ENCODE results near the gene FILIP1L.

- TF ChIP-seq CTCF (IDR thresholded peaks at IDR 0.05 in 4 of 5, conservative IDR thresholded peaks at IDR 0.05 in 1 of 5) (no peak), POLR2A (IDR thresholded peaks at IDR 0.05) (no peak)
Observed at GRCh38 chr3:99997293-99997692, 117.0 kb downstream of the FILIP1L start.
